ENCODE data around the gene SENP3.
A peak's percentile ranks its signal among the peaks of the same experiment; 100 is the strongest.

Gene SENP3

DNA sequence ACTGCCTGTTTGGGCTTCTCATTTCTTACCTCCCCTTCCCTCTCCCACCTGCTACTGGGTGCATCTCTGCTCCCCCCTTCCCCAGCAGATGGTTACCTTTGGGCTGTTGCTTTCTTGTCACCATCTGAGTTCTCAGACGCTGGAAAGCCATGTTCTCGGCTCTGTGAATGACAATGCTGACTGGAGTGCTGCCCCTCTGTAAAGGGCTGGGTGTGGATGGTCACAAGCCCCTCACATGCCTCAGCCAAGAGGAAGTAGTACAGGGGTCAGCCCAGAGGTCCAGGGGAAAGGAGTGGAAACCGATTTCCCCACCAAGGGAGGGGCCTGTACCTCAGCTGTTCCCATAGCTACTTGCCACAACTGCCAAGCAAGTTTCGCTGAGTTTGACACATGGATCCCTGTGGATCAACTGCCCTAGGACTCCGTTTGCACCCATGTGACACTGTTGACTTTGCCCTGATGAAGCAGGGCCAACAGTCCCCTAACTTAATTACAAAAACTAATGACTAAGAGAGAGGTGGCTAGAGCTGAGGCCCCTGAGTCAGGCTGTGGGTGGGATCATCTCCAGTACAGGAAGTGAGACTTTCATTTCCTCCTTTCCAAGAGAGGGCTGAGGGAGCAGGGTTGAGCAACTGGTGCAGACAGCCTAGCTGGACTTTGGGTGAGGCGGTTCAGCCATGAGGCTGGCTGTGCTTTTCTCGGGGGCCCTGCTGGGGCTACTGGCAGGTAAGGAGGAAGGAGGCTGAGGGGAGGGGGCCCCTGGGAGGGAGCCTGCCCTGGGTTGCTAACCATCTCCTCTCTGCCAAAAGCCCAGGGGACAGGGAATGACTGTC lies 17.5 kb downstream of the SENP3 start, which contains the start of gene CD68:
TSS of gene CD68 (plus strand) at position 638 of the 833 bp plus-strand sequence. CDS start at position 678, 40 bp downstream.
- H3K36me3 ChIP-seq (ENCODE audit: insufficient read depth, low read length), result peaks cover 40% of the 10 kb centered on the region
- H3K4me3 ChIP-seq (ENCODE audit: low read depth, low read length), result peak within 1 kb of the TSS; percentile 54
- H3K4me1 ChIP-seq (ENCODE audit: control insufficient read depth, insufficient read depth, low read length, unreplicated experiment), result peaks cover 76% of the 10 kb centered on the region
- H3K27ac ChIP-seq (ENCODE audit: low read depth, low read length), result peak within 1 kb of the TSS; percentile 85
- no peaks in the 10 kb centered on the region for H3K27me3 ChIP-seq (ENCODE audit: insufficient read depth, low read length)
- H3K79me2 ChIP-seq (ENCODE audit: control insufficient read depth, insufficient read depth, low read length, unreplicated experiment), result peaks cover 58% of the 10 kb centered on the region
- H2AFZ ChIP-seq (ENCODE audit: low read length, unreplicated experiment), result no peak within 1 kb of the TSS

GRCh38 chr17:7579834-7580603 lies 18.3 kb downstream of the SENP3 start:
- peaks cover 69% of the 10 kb centered on the region for H3K4me1 ChIP-seq (ENCODE audit: control insufficient read depth, insufficient read depth, low read length, unreplicated experiment)
- H3K27me3 ChIP-seq (ENCODE audit: insufficient read depth, low read length), result no peaks in the 10 kb centered on the region
- peak overlapping the region; percentile 85 for H3K27ac ChIP-seq (ENCODE audit: low read depth, low read length)
- peaks cover 32% of the 10 kb centered on the region for H3K36me3 ChIP-seq (ENCODE audit: insufficient read depth, low read length)
- peak overlapping the region; percentile 54 for H3K4me3 ChIP-seq (ENCODE audit: low read depth, low read length)
- no peak overlapping the region for H2AFZ ChIP-seq (ENCODE audit: low read length, unreplicated experiment)
- H3K79me2 ChIP-seq (ENCODE audit: control insufficient read depth, insufficient read depth, low read length, unreplicated experiment), result peaks cover 58% of the 10 kb centered on the region

DNA sequence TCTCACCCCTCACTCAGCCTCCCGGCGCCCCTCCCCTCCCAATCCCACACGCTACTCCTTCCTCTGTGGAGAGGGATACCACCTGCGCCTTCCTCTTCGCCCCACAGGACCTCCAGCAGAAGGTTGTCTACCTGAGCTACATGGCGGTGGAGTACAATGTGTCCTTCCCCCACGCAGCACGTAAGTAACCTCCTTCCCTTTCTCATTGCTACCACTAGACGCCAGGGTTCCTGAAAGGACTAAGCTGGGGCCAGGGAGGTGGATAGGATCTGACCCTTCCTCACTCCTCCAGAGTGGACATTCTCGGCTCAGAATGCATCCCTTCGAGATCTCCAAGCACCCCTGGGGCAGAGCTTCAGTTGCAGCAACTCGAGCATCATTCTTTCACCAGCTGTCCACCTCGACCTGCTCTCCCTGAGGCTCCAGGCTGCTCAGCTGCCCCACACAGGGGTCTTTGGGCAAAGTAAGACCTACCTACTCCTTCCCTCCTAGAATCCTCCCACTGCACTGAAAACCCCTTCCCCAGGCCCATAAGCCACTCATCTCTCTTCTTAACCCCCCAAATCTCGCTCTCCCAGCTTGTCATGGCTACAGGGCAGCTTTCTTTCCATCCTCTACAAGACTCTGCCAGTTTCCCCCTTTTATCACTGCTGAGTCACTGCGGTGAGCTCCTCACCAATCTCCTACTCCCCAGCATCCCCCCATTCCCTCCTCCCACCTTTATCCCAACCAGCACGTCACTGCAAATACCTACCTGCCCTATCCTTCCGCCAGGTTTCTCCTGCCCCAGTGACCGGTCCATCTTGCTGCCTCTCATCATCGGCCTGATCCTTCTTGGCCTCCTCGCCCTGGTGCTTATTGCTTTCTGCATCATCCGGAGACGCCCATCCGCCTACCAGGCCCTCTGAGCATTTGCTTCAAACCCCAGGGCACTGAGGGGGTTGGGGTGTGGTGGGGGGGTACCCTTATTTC lies 19.2 kb downstream of the SENP3 start:
- no peaks in the 10 kb centered on the region for H3K27me3 ChIP-seq (ENCODE audit: insufficient read depth, low read length)
- peaks cover 24% of the 10 kb centered on the region for H3K36me3 ChIP-seq (ENCODE audit: insufficient read depth, low read length)
- H3K4me3 ChIP-seq (ENCODE audit: low read depth, low read length), result peak overlapping the region; percentile 54
- H3K79me2 ChIP-seq (ENCODE audit: control insufficient read depth, insufficient read depth, low read length, unreplicated experiment), result peaks cover 57% of the 10 kb centered on the region
- peak overlapping the region; percentile 85 for H3K27ac ChIP-seq (ENCODE audit: low read depth, low read length)
- H3K4me1 ChIP-seq (ENCODE audit: control insufficient read depth, insufficient read depth, low read length, unreplicated experiment), result peaks cover 62% of the 10 kb centered on the region
- no peak overlapping the region for H2AFZ ChIP-seq (ENCODE audit: low read length, unreplicated experiment)

- Histone ChIP-seq H3K4me1 (ENCODE audit: control insufficient read depth, insufficient read depth, low read length, unreplicated experiment) (peaks cover 56% of the 10 kb centered on the region), H2AFZ (ENCODE audit: low read length, unreplicated experiment) (peak overlapping the region; percentile 41), H3K79me2 (ENCODE audit: control insufficient read depth, insufficient read depth, low read length, unreplicated experiment) (peaks cover 40% of the 10 kb centered on the region), H3K4me3 (ENCODE audit: low read depth, low read length) (peak overlapping the region; percentile 77), H3K36me3 (ENCODE audit: insufficient read depth, low read length) (peaks cover 6% of the 10 kb centered on the region), H3K27ac (ENCODE audit: low read depth, low read length) (peak overlapping the region; percentile 89), H3K27me3 (ENCODE audit: insufficient read depth, low read length) (no peaks in the 10 kb centered on the region)
Observed at GRCh38 chr17:7582396-7583252, 20.9 kb downstream of the SENP3 start.

DNA sequence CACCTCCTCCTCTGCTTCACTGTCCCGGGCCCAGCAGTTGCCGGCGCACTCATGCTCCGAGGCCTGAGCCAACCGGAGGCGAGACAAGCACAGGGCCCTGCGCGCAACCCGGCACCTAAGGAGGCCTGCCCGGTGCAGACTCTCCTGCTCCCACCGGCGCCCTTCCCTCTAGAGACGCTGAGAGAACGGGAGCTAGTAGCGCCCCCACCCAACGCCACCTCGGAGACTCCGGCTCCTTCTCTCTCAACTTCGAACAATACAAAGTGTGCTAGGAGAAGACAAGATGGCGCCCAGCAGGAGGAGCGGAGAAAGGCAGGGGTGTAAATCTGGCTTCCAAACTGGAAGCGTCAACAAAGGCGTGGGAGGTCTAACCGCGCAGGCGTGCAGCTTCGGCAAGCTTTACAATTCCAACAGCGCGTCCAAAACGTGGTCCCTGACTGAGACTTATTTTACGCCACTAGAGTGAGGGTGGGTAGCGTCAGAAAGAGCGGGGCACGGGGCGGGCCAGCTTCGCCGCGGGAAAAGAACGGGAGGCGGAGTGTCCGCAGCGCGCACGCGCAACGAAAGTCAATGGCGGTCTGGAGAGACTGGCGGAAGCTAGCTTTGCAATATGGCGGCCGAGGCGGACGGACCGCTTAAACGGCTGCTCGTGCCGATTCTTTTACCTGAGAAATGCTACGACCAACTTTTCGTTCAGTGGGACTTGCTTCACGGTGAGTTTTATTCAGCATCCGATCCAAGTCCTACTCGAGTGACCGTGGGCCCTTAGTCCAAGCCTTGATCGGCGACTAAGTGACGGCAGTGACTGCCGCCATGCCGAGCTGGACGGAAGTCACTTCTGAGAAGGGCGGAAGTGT lies 21.8 kb downstream of the SENP3 start, which contains the start of gene MPDU1:
TSS of gene MPDU1 (plus strand) at position 600 of the 857 bp plus-strand sequence. CDS start at position 611, 11 bp downstream.
- peaks cover 38% of the 10 kb centered on the region for H3K79me2 ChIP-seq (ENCODE audit: control insufficient read depth, insufficient read depth, low read length, unreplicated experiment)
- peaks cover 61% of the 10 kb centered on the region for H3K4me1 ChIP-seq (ENCODE audit: control insufficient read depth, insufficient read depth, low read length, unreplicated experiment)
- no peaks in the 10 kb centered on the region for H3K36me3 ChIP-seq (ENCODE audit: insufficient read depth, low read length)

DNA sequence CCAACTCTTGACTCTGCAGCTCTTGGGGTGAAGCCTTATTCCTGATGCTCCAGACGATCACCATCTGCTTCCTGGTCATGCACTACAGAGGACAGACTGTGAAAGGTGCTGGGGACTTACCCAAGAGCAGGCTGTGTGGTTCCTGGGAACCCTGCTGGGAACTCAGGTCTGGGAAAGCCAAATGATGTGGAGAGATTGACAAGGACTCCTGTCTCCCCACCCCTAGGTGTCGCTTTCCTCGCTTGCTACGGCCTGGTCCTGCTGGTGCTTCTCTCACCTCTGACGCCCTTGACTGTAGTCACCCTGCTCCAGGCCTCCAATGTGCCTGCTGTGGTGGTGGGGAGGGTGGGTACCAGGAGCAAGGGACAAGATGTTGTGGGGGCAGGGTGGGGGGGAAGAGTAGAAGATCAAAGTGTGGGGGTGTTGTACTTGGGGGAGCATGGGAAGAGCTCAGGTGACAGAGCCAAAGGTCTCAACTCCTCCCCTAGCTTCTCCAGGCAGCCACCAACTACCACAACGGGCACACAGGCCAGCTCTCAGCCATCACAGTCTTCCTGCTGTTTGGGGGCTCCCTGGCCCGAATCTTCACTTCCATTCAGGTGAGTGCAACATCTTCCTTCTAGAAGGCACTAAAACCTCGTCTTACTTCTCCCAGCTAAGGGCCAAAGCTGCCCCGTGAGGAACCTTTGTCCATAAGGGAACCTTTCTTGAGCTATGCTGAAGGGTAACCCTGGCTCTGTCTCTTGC lies 25.1 kb downstream of the SENP3 start:
- Histone ChIP-seq H3K79me2 (ENCODE audit: control insufficient read depth, insufficient read depth, low read length, unreplicated experiment) (peaks cover 34% of the 10 kb centered on the region), H3K36me3 (ENCODE audit: insufficient read depth, low read length) (0 out of 2 replicates have a peak, but pooled peaks cover 3% of the 10 kb centered on the region), H3K27me3 (ENCODE audit: insufficient read depth, low read length) (no peaks in the 10 kb centered on the region), H3K4me1 (ENCODE audit: control insufficient read depth, insufficient read depth, low read length, unreplicated experiment) (peaks cover 59% of the 10 kb centered on the region), H3K4me3 (ENCODE audit: low read depth, low read length) (no peak overlapping the region), H3K27ac (ENCODE audit: low read depth, low read length) (peak overlapping the region; percentile 30), H2AFZ (ENCODE audit: low read length, unreplicated experiment) (no peak overlapping the region)

More for the DNA sequence above, 21.8 kb downstream of the SENP3 start, which contains the start of gene MPDU1:
- H3K27ac ChIP-seq (ENCODE audit: low read depth, low read length), result peak within 1 kb of the TSS; percentile 89
- peak within 1 kb of the TSS; percentile 77 for H3K4me3 ChIP-seq (ENCODE audit: low read depth, low read length)
- no peaks in the 10 kb centered on the region for H3K27me3 ChIP-seq (ENCODE audit: insufficient read depth, low read length)
- peak within 1 kb of the TSS; percentile 70 for H2AFZ ChIP-seq (ENCODE audit: low read length, unreplicated experiment)

DNA sequence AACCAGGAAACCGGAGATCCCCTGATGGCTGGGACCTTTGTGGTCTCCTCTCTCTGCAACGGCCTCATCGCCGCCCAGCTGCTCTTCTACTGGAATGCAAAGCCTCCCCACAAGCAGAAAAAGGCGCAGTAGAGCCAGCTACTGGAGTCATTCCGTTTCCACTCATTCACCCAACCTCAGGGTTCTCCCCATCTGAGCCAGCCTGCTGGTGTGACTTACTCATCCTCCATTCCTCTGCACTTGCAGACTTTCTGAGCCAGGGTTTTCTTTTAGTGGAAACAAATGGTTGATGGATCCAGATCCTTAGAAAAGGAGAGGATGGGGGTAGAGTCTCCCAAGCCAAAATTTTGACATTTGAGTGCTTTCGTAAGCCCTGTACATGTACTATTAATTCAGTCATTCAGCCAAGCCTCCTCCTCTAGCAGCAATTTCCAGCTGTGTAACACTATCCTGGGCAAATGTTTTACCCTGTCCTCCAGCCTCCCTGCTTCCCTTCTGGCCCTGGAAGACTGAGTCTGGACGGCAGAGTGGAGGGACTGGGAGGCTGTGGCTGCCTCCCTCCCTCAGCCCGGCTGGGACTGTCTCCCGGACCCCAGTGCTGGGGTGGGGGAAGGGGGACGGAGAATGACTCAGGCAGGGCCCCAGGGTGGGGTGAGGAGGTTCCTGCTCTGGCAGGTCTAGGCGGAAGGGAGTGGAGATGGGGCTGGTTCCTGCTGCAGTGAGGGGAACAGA lies 25.9 kb downstream of the SENP3 start:
- Histone ChIP-seq H3K4me1 (ENCODE audit: control insufficient read depth, insufficient read depth, low read length, unreplicated experiment) (peaks cover 52% of the 10 kb centered on the region), H3K27ac (ENCODE audit: low read depth, low read length) (peak overlapping the region; percentile 65), H2AFZ (ENCODE audit: low read length, unreplicated experiment) (no peak overlapping the region), H3K4me3 (ENCODE audit: low read depth, low read length) (peak overlapping the region; percentile 4; the same call in 1 of the 2 replicates), H3K27me3 (ENCODE audit: insufficient read depth, low read length) (no peaks in the 10 kb centered on the region), H3K79me2 (ENCODE audit: control insufficient read depth, insufficient read depth, low read length, unreplicated experiment) (peaks cover 33% of the 10 kb centered on the region), H3K36me3 (ENCODE audit: insufficient read depth, low read length) (0 out of 2 replicates have a peak, but pooled peaks cover 3% of the 10 kb centered on the region)
